Prostate gland (tissue), 2 donors: ENCODE data around the gene ANKRD13D.

Source experiments
- CTCF ChIP-seq, 4 experiments: fragments of 200-600 bp in 2 of 4; fragments of 450-650 bp in 2 of 4; sonication (generic) in 2 of 4; IDR thresholded peaks; 1 replicate in 3 of 4; 2 replicates in 1 of 4; pipeline ENCODE4 v1.5.1; 2016 to 2019; ENCODE audit warnings: antibody characterized with exemption in 4 of 4, mild to moderate bottlenecking in 2 of 4, moderate library complexity in 2 of 4
- POLR2A ChIP-seq: fragments of 450-650 bp; IDR thresholded peaks from one replicate; pipeline ENCODE4 v1.6.1; 2016; ENCODE audit warnings: antibody characterized with exemption, mild to moderate bottlenecking

- TF ChIP-seq CTCF (IDR thresholded peaks at IDR 0.05) = no peak
- no peak for TF ChIP-seq POLR2A
Measured at GRCh38 chr11:67313125-67313890, 24.2 kb downstream of the ANKRD13D start.
